Psoas muscle (tissue), 8 donors: Measurements from ENCODE around the gene ELFN1. TPM values are rescaled to one million over a fixed set of nuclear protein-coding genes. Genes with fewer than 3 reads are reported as not detected.

Experiments
- ATAC-seq, 4 donors: fragments of 200-7000 bp; cut with Tn5 transposase; one replicate each; pipeline ENCODE4 v1.9.1; 2020; ENCODE audit warnings: moderate library complexity in 3 of 4, mild to moderate bottlenecking in 2 of 4
- DNase-seq, 2 donors: peaks; one replicate each; pipeline ENCODE4 v3.0.0-alpha.2; 2020
- H3K27ac ChIP-seq: fragments of 200-600 bp; one replicate; pipeline ENCODE4 v1.8.0; 2022
- H3K27me3 ChIP-seq, 3 donors: fragments of 200-600 bp in 1 of 3; one replicate each; pipeline versions ENCODE4 v1.6.1 to v1.8.0; 2013 to 2022; ENCODE audit warnings: low read length in 2 of 3, mild to moderate bottlenecking in 2 of 3, moderate library complexity in 1 of 3; ENCODE audit not compliant: insufficient read depth in 3 of 3
- H3K36me3 ChIP-seq, 2 donors: fragments of 200-600 bp in 1 of 2; one replicate each; pipeline versions ENCODE4 v1.6.1 to v1.8.0; 2013 to 2022; ENCODE audit warnings: low read depth in 1 of 2, mild to moderate bottlenecking in 1 of 2, moderate library complexity in 1 of 2; ENCODE audit not compliant: insufficient read depth in 1 of 2
- H3K4me1 ChIP-seq: fragments of 200-600 bp; one replicate; pipeline ENCODE4 v1.8.0; 2022
- H3K4me3 ChIP-seq: fragments of 200-600 bp; one replicate; pipeline ENCODE4 v1.8.0; 2022; ENCODE audit warnings: mild to moderate bottlenecking
- H3K9me3 ChIP-seq: fragments of 200-600 bp; one replicate; pipeline ENCODE4 v1.8.0; 2022
- CTCF ChIP-seq: fragments of 200-600 bp; IDR thresholded peaks from one replicate; pipeline ENCODE4 v1.8.0; 2022; ENCODE audit warnings: antibody characterized with exemption
- WGBS, 3 donors: extraction: QIAGEN DNeasy Blood & Tissue Kit; methylation state at CpG; one replicate each; pipeline versions ENCODE4 v1.1.6 to v1.1.7; 2013; 5-methylcytosine and 5-hydroxymethylcytosine counted together
- intact Hi-C, 2 donors: fragments of 100-400 bp; cut with DNase I; formaldehyde crosslinking; loops; one replicate each; pipeline versions ENCODE4 v1.11.0 to v1.14.2; 2022
- polyA plus RNA-seq, 3 donors: library from polyadenylated mRNA; stranded (reverse); fragments of 200-250 nt; gene quantifications; one replicate each; pipeline ENCODE4 v1.2.3, GENCODE V29; 2013
- total RNA-seq, 4 donors: library from RNA; stranded (reverse); fragmentation: NEBNext Ultra II Directional in 2 of 4; extraction: Animal tissue kit (Norgen Biotek cat#: 25700) in 2 of 4; gene quantifications; one replicate each; pipeline versions ENCODE4 v1.2.1 to v1.2.4, GENCODE V29; 2021 to 2023
- donor health status: healthy with polysubstance abuse.
- donor health status: DM: no; HTN: no; CAD: no; lungs with moderate emphysema.
- donor health status: Bipolar disorder and iron deficiency.
- donor health status: healthy.
- donor health status: DM: yes; HTN: yes; CAD: no.
- donor health status: DM: no; HTN: no; CAD: no.
- donor health status: DM: no; HTN: no; CAD: no.
- donor health status: DM: yes; HTN: yes; CAD: no.

The ELFN1 gene
- total and polyA plus RNA-seq, 7 donors, result 0.11 to 0.87 (median 0.64) TPM

GRCh38 chr7:1749864-1750466 is 79.9 kb downstream of the ELFN1 start:
- ATAC-seq (no peak), DNase-seq (peak in 1 of 2 donors; percentile 52)
- TF ChIP-seq CTCF, result no peak
- Histone ChIP-seq H3K9me3 (no peaks in the 10 kb centered on the region), H3K4me3 (no peak overlapping the region), H3K4me1 (no peaks in the 10 kb centered on the region), H3K27me3 (peaks cover 0 to 28% (median 13%) of the 10 kb centered on the region in 3 donors), H3K27ac (no peak overlapping the region), H3K36me3 (no peaks in the 10 kb centered on the region)
- WGBS, 3 donors, result 50 to 55% (median 51%) methylated on average over 23 to 24 of the region's 24 CpGs
- intact Hi-C loops, result no loop called here

GRCh38 chr7:1750541-1751021 is 80.5 kb downstream of the ELFN1 start:
- Histone ChIP-seq H3K36me3 (no peaks in the 10 kb centered on the region), H3K9me3 (no peaks in the 10 kb centered on the region), H3K27ac (no peak overlapping the region), H3K4me1 (no peaks in the 10 kb centered on the region), H3K27me3 (peaks cover 0 to 32% (median 13%) of the 10 kb centered on the region in 3 donors), H3K4me3 (no peak overlapping the region)
- 79 to 85% (median 79%) methylated on average over 21 to 23 of the region's 23 CpGs for WGBS, 3 donors
- intact Hi-C loops, result no loop called here
- DNase-seq, result peak in 1 of 2 donors; percentile 43
- no peak for ATAC-seq
- no peak for TF ChIP-seq CTCF

- DNase-seq (no peak), ATAC-seq (no peak)
- Histone ChIP-seq H3K36me3 (no peaks in the 10 kb centered on the region), H3K27ac (no peak overlapping the region), H3K4me3 (no peak overlapping the region), H3K9me3 (no peaks in the 10 kb centered on the region), H3K27me3 (peaks cover 0 to 39% (median 13%) of the 10 kb centered on the region in 3 donors), H3K4me1 (no peaks in the 10 kb centered on the region)
- intact Hi-C loops, result no loop called here
- 82 to 88% (median 88%) methylated on average over 9 of the region's 9 CpGs for WGBS, 3 donors
- TF ChIP-seq CTCF, result no peak
Measured at GRCh38 chr7:1752111-1752510, 82.0 kb downstream of the ELFN1 start.

GRCh38 chr7:1752771-1753563 is 82.9 kb downstream of the ELFN1 start:
- 67 to 75% (median 74%) methylated on average over 21 of the region's 21 CpGs for WGBS, 3 donors
- DNase-seq (no peak), ATAC-seq (no peak)
- H3K4me3 ChIP-seq, result no peak overlapping the region
- no peak overlapping the region for H3K27ac ChIP-seq
- TF ChIP-seq CTCF, result no peak
- no peaks in the 10 kb centered on the region for H3K36me3 ChIP-seq
- no peaks in the 10 kb centered on the region for H3K4me1 ChIP-seq
- no peaks in the 10 kb centered on the region for H3K9me3 ChIP-seq
- intact Hi-C loops, result no loop called here
- H3K27me3 ChIP-seq, result peaks cover 0 to 38% (median 11%) of the 10 kb centered on the region in 3 donors
